Measurements from ENCODE around the gene SCLT1.

DNA sequence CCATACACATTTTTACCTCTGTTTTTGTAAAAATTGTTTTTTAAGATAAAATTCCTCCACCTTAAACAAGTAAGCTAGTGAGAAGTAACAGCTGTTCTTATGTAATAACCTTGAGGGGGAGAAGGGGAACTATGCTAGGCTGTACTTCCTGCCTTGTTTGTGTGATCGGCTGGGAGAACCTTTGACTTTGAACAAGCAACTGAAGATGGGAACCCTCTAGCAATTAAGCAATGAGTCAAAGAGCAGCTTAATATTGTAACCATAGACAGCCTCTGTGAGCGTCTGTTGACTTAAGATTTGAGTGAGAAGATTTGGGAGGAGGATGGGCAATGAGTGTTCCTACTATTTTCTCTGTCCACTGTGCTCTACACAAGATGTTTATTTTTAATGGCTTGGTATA lies 135.1 kb downstream of the SCLT1 start:
- TF ChIP-seq, protein P1, sequence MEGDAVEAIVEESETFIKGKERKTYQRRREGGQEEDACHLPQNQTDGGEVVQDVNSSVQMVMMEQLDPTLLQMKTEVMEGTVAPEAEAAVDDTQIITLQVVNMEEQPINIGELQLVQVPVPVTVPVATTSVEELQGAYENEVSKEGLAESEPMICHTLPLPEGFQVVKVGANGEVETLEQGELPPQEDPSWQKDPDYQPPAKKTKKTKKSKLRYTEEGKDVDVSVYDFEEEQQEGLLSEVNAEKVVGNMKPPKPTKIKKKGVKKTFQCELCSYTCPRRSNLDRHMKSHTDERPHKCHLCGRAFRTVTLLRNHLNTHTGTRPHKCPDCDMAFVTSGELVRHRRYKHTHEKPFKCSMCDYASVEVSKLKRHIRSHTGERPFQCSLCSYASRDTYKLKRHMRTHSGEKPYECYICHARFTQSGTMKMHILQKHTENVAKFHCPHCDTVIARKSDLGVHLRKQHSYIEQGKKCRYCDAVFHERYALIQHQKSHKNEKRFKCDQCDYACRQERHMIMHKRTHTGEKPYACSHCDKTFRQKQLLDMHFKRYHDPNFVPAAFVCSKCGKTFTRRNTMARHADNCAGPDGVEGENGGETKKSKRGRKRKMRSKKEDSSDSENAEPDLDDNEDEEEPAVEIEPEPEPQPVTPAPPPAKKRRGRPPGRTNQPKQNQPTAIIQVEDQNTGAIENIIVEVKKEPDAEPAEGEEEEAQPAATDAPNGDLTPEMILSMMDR (IDR thresholded peaks at IDR 0.05; ENCODE audit: low read length), result no peak
- TF ChIP-seq EZH2phosphoT487 (IDR thresholded peaks at IDR 0.05; ENCODE audit: low read length) (no peak), EZH2 (optimal IDR thresholded peaks at IDR 0.05; ENCODE audit: low read depth, low read length) (no peak)
